Measurements from ENCODE around the gene OR2AG2. TPM values are rescaled to one million over a fixed set of nuclear protein-coding genes. Genes with fewer than 3 reads are reported as not detected.

The OR2AG2 gene
- polyA plus RNA-seq, 4 donors: 0.07 to 0.09 TPM; not detected in 2

- peaks cover 0 to 2% (median 0%) of the 10 kb centered on the region in 3 donors for H3K27me3 ChIP-seq (ENCODE audit: control insufficient read depth in 3 of 3, insufficient read depth in 3 of 3, low read length in 3 of 3)
- no peaks in the 10 kb centered on the region for H3K9me3 ChIP-seq (ENCODE audit: control insufficient read depth in 2 of 2, insufficient read depth in 1 of 2, low read depth in 1 of 2, low read length in 1 of 2)
- no peaks in the 10 kb centered on the region for H3K36me3 ChIP-seq (ENCODE audit: control insufficient read depth in 3 of 3, insufficient read depth in 2 of 3, low read depth in 1 of 3, low read length in 3 of 3)
- H3K4me3 ChIP-seq (ENCODE audit: low read depth in 1 of 3, low read length in 3 of 3): no peak overlapping the region
- 54 to 76% (median 54%) methylated on average over 1 of the region's 1 CpG for WGBS, 3 donors
- no peak for DNase-seq
- peak overlapping the region; percentile 39 to 99 (median 84) for H3K27ac ChIP-seq (ENCODE audit: low read depth in 1 of 3, low read length in 2 of 3)
- peaks cover 0 to 4% (median 0%) of the 10 kb centered on the region in 3 donors for H3K4me1 ChIP-seq (ENCODE audit: control insufficient read depth in 3 of 3, insufficient read depth in 2 of 3, low read depth in 1 of 3, low read length in 2 of 3)
- FAIRE-seq: no peak
These were observed 25.1 kb downstream of the OR2AG2 start for GRCh38 chr11:6746626-6747025.

GRCh38 chr11:6746086-6746618 lies 25.6 kb downstream of the OR2AG2 start:
- no peaks in the 10 kb centered on the region for H3K36me3 ChIP-seq (ENCODE audit: control insufficient read depth in 3 of 3, insufficient read depth in 2 of 3, low read depth in 1 of 3, low read length in 3 of 3)
- H3K4me3 ChIP-seq (ENCODE audit: low read depth in 1 of 3, low read length in 3 of 3): peak overlapping the region in 1 of 3 donors; percentile 42
- peak; percentile 8 to 35 for DNase-seq
- peaks cover 0 to 2% (median 0%) of the 10 kb centered on the region in 3 donors for H3K27me3 ChIP-seq (ENCODE audit: control insufficient read depth in 3 of 3, insufficient read depth in 3 of 3, low read length in 3 of 3)
- H3K27ac ChIP-seq (ENCODE audit: low read depth in 1 of 3, low read length in 2 of 3): peak overlapping the region; percentile 39 to 99 (median 84)
- FAIRE-seq: no peak
- peaks cover 0 to 4% (median 0%) of the 10 kb centered on the region in 3 donors for H3K4me1 ChIP-seq (ENCODE audit: control insufficient read depth in 3 of 3, insufficient read depth in 2 of 3, low read depth in 1 of 3, low read length in 2 of 3)
- no peaks in the 10 kb centered on the region for H3K9me3 ChIP-seq (ENCODE audit: control insufficient read depth in 2 of 2, insufficient read depth in 1 of 2, low read depth in 1 of 2, low read length in 1 of 2)
- 18 to 49% (median 32%) methylated on average over 5 of the region's 5 CpGs for WGBS, 3 donors

GRCh38 chr11:6745465-6746015 lies 26.2 kb downstream of the OR2AG2 start:
- H3K27me3 ChIP-seq (ENCODE audit: control insufficient read depth in 3 of 3, insufficient read depth in 3 of 3, low read length in 3 of 3): peaks cover 0 to 2% (median 0%) of the 10 kb centered on the region in 3 donors
- peak overlapping the region in 1 of 3 donors; percentile 42 for H3K4me3 ChIP-seq (ENCODE audit: low read depth in 1 of 3, low read length in 3 of 3)
- H3K36me3 ChIP-seq (ENCODE audit: control insufficient read depth in 3 of 3, insufficient read depth in 2 of 3, low read depth in 1 of 3, low read length in 3 of 3): no peaks in the 10 kb centered on the region
- no peaks in the 10 kb centered on the region for H3K9me3 ChIP-seq (ENCODE audit: control insufficient read depth in 2 of 2, insufficient read depth in 1 of 2, low read depth in 1 of 2, low read length in 1 of 2)
- peaks cover 0 to 4% (median 0%) of the 10 kb centered on the region in 3 donors for H3K4me1 ChIP-seq (ENCODE audit: control insufficient read depth in 3 of 3, insufficient read depth in 2 of 3, low read depth in 1 of 3, low read length in 2 of 3)
- DNase-seq (peak in 1 of 2 donors; percentile 32), FAIRE-seq (no peak)
- peak overlapping the region in 2 of 3 donors; percentile 39 to 57 for H3K27ac ChIP-seq (ENCODE audit: low read depth in 1 of 3, low read length in 2 of 3)
- 44 to 71% (median 53%) methylated on average over 2 of the region's 2 CpGs for WGBS, 3 donors

GRCh38 chr11:6745018-6745417 lies 26.8 kb downstream of the OR2AG2 start:
- H3K27ac ChIP-seq (ENCODE audit: low read depth in 1 of 3, low read length in 2 of 3): peak overlapping the region in 2 of 3 donors; percentile 17 to 65
- no peak for FAIRE-seq
- 63 to 75% (median 67%) methylated on average over 4 of the region's 4 CpGs for WGBS, 3 donors

GRCh38 chr11:6742260-6742659 lies 29.5 kb downstream of the OR2AG2 start:
- Histone ChIP-seq H3K27ac (ENCODE audit: low read depth in 1 of 3, low read length in 2 of 3) (no peak overlapping the region), H3K36me3 (ENCODE audit: control insufficient read depth in 3 of 3, insufficient read depth in 2 of 3, low read depth in 1 of 3, low read length in 3 of 3) (no peaks in the 10 kb centered on the region), H3K4me3 (ENCODE audit: low read depth in 1 of 3, low read length in 3 of 3) (no peak overlapping the region), H3K4me1 (ENCODE audit: control insufficient read depth in 3 of 3, insufficient read depth in 2 of 3, low read depth in 1 of 3, low read length in 2 of 3) (peaks cover 0 to 4% (median 0%) of the 10 kb centered on the region in 3 donors), H3K27me3 (ENCODE audit: control insufficient read depth in 3 of 3, insufficient read depth in 3 of 3, low read length in 3 of 3) (no peaks in the 10 kb centered on the region), H3K9me3 (ENCODE audit: control insufficient read depth in 2 of 2, insufficient read depth in 1 of 2, low read depth in 1 of 2, low read length in 1 of 2) (no peaks in the 10 kb centered on the region)
- WGBS, 3 donors: 63 to 72% (median 71%) methylated on average over 7 of the region's 7 CpGs
- FAIRE-seq (no peak), DNase-seq (no peak)

More at GRCh38 chr11:6745018-6745417, 26.8 kb downstream of the OR2AG2 start:
- Histone ChIP-seq H3K27me3 (ENCODE audit: control insufficient read depth in 3 of 3, insufficient read depth in 3 of 3, low read length in 3 of 3) (peaks cover 0 to 2% (median 0%) of the 10 kb centered on the region in 3 donors), H3K9me3 (ENCODE audit: control insufficient read depth in 2 of 2, insufficient read depth in 1 of 2, low read depth in 1 of 2, low read length in 1 of 2) (no peaks in the 10 kb centered on the region), H3K36me3 (ENCODE audit: control insufficient read depth in 3 of 3, insufficient read depth in 2 of 3, low read depth in 1 of 3, low read length in 3 of 3) (no peaks in the 10 kb centered on the region), H3K4me1 (ENCODE audit: control insufficient read depth in 3 of 3, insufficient read depth in 2 of 3, low read depth in 1 of 3, low read length in 2 of 3) (peaks cover 0 to 4% (median 0%) of the 10 kb centered on the region in 3 donors), H3K4me3 (ENCODE audit: low read depth in 1 of 3, low read length in 3 of 3) (no peak overlapping the region)
- no peak for DNase-seq

- FAIRE-seq: no peak
These were observed 33.2 kb downstream of the OR2AG2 start for GRCh38 chr11:6738590-6738989.

GRCh38 chr11:6737872-6738466 lies 33.8 kb downstream of the OR2AG2 start:
- Histone ChIP-seq H3K9me3 (ENCODE audit: control insufficient read depth in 2 of 2, insufficient read depth in 1 of 2, low read depth in 1 of 2, low read length in 1 of 2) (no peaks in the 10 kb centered on the region), H3K4me1 (ENCODE audit: control insufficient read depth in 3 of 3, insufficient read depth in 2 of 3, low read depth in 1 of 3, low read length in 2 of 3) (peaks cover 0 to 7% (median 0%) of the 10 kb centered on the region in 3 donors), H3K36me3 (ENCODE audit: control insufficient read depth in 3 of 3, insufficient read depth in 2 of 3, low read depth in 1 of 3, low read length in 3 of 3) (no peaks in the 10 kb centered on the region), H3K27ac (ENCODE audit: low read depth in 1 of 3, low read length in 2 of 3) (no peak overlapping the region), H3K27me3 (ENCODE audit: control insufficient read depth in 3 of 3, insufficient read depth in 3 of 3, low read length in 3 of 3) (peaks cover 0 to 3% (median 0%) of the 10 kb centered on the region in 3 donors), H3K4me3 (ENCODE audit: low read depth in 1 of 3, low read length in 3 of 3) (no peak overlapping the region)
- no peak for FAIRE-seq
- DNase-seq: peak; percentile 56 to 63
- WGBS, 3 donors: 5 to 12% (median 10%) methylated on average over 2 of the region's 2 CpGs

More at GRCh38 chr11:6738590-6738989, 33.2 kb downstream of the OR2AG2 start:
- WGBS, 3 donors: 74 to 85% (median 81%) methylated on average over 1 of the region's 1 CpG
- DNase-seq: no peak
- peaks cover 0 to 3% (median 0%) of the 10 kb centered on the region in 3 donors for H3K27me3 ChIP-seq (ENCODE audit: control insufficient read depth in 3 of 3, insufficient read depth in 3 of 3, low read length in 3 of 3)
- H3K36me3 ChIP-seq (ENCODE audit: control insufficient read depth in 3 of 3, insufficient read depth in 2 of 3, low read depth in 1 of 3, low read length in 3 of 3): no peaks in the 10 kb centered on the region
- peak overlapping the region in 1 of 3 donors; percentile 11 for H3K27ac ChIP-seq (ENCODE audit: low read depth in 1 of 3, low read length in 2 of 3)
- H3K4me3 ChIP-seq (ENCODE audit: low read depth in 1 of 3, low read length in 3 of 3): no peak overlapping the region
- H3K4me1 ChIP-seq (ENCODE audit: control insufficient read depth in 3 of 3, insufficient read depth in 2 of 3, low read depth in 1 of 3, low read length in 2 of 3): peaks cover 0 to 7% (median 0%) of the 10 kb centered on the region in 3 donors
- H3K9me3 ChIP-seq (ENCODE audit: control insufficient read depth in 2 of 2, insufficient read depth in 1 of 2, low read depth in 1 of 2, low read length in 1 of 2): no peaks in the 10 kb centered on the region

- 46 to 56% (median 47%) methylated on average over 3 of the region's 3 CpGs for WGBS, 3 donors
- FAIRE-seq: no peak
- no peaks in the 10 kb centered on the region for H3K9me3 ChIP-seq (ENCODE audit: control insufficient read depth in 2 of 2, insufficient read depth in 1 of 2, low read depth in 1 of 2, low read length in 1 of 2)
- peaks cover 0 to 3% (median 0%) of the 10 kb centered on the region in 3 donors for H3K4me1 ChIP-seq (ENCODE audit: control insufficient read depth in 3 of 3, insufficient read depth in 2 of 3, low read depth in 1 of 3, low read length in 2 of 3)
- H3K27me3 ChIP-seq (ENCODE audit: control insufficient read depth in 3 of 3, insufficient read depth in 3 of 3, low read length in 3 of 3): peaks cover 0 to 3% (median 0%) of the 10 kb centered on the region in 3 donors
- no peaks in the 10 kb centered on the region for H3K36me3 ChIP-seq (ENCODE audit: control insufficient read depth in 3 of 3, insufficient read depth in 2 of 3, low read depth in 1 of 3, low read length in 3 of 3)
- H3K4me3 ChIP-seq (ENCODE audit: low read depth in 1 of 3, low read length in 3 of 3): no peak overlapping the region
- no peak overlapping the region for H3K27ac ChIP-seq (ENCODE audit: low read depth in 1 of 3, low read length in 2 of 3)
- DNase-seq: no peak
These were observed 35.2 kb downstream of the OR2AG2 start for GRCh38 chr11:6736495-6737121.
